ENCODE results near the gene PODN. TPM values are rescaled to one million over a fixed set of nuclear protein-coding genes. Genes with fewer than 3 reads are reported as not detected.

The PODN gene
- total and polyA plus RNA-seq, 5 donors = 36.5 to 62.4 (median 41.6) TPM

Other genes with a start within 250 kb of the PODN start
- gene ZYG11A, start 219.5 kb upstream of the PODN start, total RNA-seq = under 1 TPM in 1 of 4 donors, not detected in 3; 0.06 TPM
- gene ZYG11A, start 219.5 kb upstream of the PODN start, polyA plus RNA-seq = 0.02 TPM
- gene ECHDC2, start 140.5 kb upstream of the PODN start, total RNA-seq = 100 to 1,000 TPM; 104 to 145 (median 121) TPM
- gene ECHDC2, start 140.5 kb upstream of the PODN start, polyA plus RNA-seq = 114 TPM
- 100 to 1,000 TPM; 129 to 149 (median 135) TPM for gene SCP2, start 134.9 kb upstream of the PODN start, total RNA-seq
- 203 TPM for gene SCP2, start 134.9 kb upstream of the PODN start, polyA plus RNA-seq
- gene SLC1A7, start 80.4 kb downstream of the PODN start, total RNA-seq = 1 to 10 TPM in 2 of 4 donors, under 1 TPM in 2; 0.71 to 1.8 (median 1.1) TPM
- 0.57 TPM for gene SLC1A7, start 80.4 kb downstream of the PODN start, polyA plus RNA-seq
- gene CPT2, start 134.6 kb downstream of the PODN start, total RNA-seq = 10 to 100 TPM; 12.1 to 21.2 (median 14.3) TPM
- gene CPT2, start 134.6 kb downstream of the PODN start, polyA plus RNA-seq = 19.3 TPM
- 10 to 100 TPM; 44.7 to 57.0 (median 49.3) TPM for gene CZIB, start 158.4 kb downstream of the PODN start, total RNA-seq
- gene CZIB, start 158.4 kb downstream of the PODN start, polyA plus RNA-seq = 63.4 TPM
- gene MAGOH, start 176.3 kb downstream of the PODN start, total RNA-seq = 10 to 100 TPM; 19.7 to 28.2 (median 24.5) TPM
- 59.4 TPM for gene MAGOH, start 176.3 kb downstream of the PODN start, polyA plus RNA-seq